GOT3 (cell line): ENCODE data around the gene ZSWIM8.

Experiments used
- DNase-seq: peaks from one replicate; lab custom pipeline; 2025; ENCODE audit warnings: mixed read lengths; lab: John Stamatoyannopoulos, UW

ZSWIM8 gene

GRCh38 chr10:73843261-73843660 lies 57.9 kb downstream of the ZSWIM8 start:
- DNase-seq = no peak

DNA sequence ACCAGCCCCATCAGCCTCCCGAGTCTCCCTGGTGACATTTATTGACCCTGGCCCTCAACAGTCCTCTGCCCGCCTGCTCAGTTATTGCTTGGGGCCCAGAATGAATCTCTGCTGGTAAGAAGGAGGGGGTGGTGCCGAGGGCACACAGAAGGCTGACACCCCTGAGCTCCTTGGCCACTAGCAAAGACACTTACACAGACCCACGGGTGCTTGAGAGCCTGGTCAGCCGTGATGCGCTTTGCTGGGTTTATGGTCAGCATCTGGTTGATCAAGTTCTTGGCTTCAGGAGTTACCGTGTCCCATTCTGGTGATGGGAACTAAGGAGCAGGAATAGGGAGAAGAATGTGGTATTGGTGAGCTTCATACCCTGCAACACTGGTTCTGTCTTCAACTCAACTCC lies 61.6 kb downstream of the ZSWIM8 start:
- no peak for DNase-seq

- DNase-seq = no peak
Observed at GRCh38 chr10:73848821-73849489, 63.5 kb downstream of the ZSWIM8 start.

DNA sequence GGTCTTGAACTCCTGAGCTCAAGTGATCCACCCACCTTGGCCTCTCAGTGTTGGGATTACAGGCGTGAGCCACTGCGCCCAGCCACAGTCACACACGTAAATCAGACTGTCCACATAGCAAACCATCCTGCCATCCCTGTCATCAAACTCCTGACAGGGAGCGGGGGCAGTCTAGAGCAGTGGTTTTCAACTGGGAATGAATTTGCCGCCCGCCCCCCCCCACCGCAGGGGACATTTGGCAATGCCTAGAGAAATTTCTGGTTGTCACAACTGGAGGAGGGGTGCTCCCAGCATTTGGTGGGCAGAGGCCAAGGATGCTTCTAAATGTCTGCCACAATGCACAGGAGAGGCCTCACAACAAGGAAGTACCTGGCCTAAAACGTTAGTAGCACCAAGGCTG lies 64.8 kb downstream of the ZSWIM8 start:
- no peak for DNase-seq

DNA sequence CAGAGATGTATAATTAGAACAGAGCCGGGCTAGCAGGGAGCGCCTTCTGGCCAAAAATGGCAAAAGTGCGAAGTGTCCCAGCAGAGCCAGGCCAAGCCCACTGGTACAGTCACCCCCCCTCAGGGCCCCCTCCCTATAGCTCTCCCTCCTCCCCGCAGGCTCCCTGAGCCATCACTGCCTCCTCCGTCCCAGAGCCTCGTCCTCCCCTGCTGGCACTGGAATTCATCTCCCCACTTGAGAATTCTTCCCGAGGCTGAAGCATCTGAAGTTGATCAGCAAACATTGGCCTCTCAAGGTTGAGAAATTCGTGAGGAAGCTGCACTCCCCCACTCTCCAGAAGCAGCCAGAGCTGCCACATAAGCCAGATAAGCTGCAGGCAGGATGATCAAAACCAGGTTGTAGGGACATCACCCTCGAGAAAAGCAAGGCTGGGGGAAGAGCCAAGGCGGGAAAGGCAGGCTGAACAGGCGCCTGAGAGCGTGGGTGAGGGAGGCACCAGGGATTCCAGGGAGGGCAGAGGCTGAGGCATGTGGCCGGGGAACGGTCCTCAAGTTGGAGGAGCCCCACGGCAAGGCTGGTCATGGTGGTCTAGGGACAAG lies 65.6 kb downstream of the ZSWIM8 start:
- no peak for DNase-seq
